Skeletal muscle tissue (tissue), 4 donors: Measurements from ENCODE around the gene PLCE1. TPM values are rescaled to one million over a fixed set of nuclear protein-coding genes. Genes with fewer than 3 reads are reported as not detected.
"Not testable (repeated sequence)": the region's sequence is repeated elsewhere in the genome, so short reads cannot be mapped to it uniquely, and the experiment has no call there.

ENCODE experiments used
- H3K27ac ChIP-seq: one replicate; pipeline ENCODE4 v1.7.0; 2013; ENCODE audit warnings: mild to moderate bottlenecking, low read depth, low read length, inconsistent platforms
- H3K27me3 ChIP-seq, 3 donors: one replicate each; pipeline ENCODE4 v1.7.0; 2013; ENCODE audit warnings: low read length in 3 of 3; ENCODE audit not compliant: control insufficient read depth in 3 of 3, insufficient read depth in 3 of 3
- H3K36me3 ChIP-seq, 3 donors: one replicate each; pipeline ENCODE4 v1.7.0; 2013; ENCODE audit warnings: low read length in 3 of 3; ENCODE audit not compliant: control insufficient read depth in 3 of 3, insufficient read depth in 3 of 3
- H3K4me1 ChIP-seq, 3 donors: one replicate each; pipeline ENCODE4 v1.7.0; 2013; ENCODE audit warnings: low read length in 3 of 3, mild to moderate bottlenecking in 3 of 3; ENCODE audit not compliant: control insufficient read depth in 3 of 3, insufficient read depth in 3 of 3
- H3K4me3 ChIP-seq, 3 donors: one replicate each; pipeline ENCODE4 v1.7.0; 2013; ENCODE audit warnings: low read length in 3 of 3
- H3K9ac ChIP-seq, 3 donors: one replicate each; pipeline ENCODE4 v1.7.0; 2013; ENCODE audit warnings: low read length in 3 of 3, mild to moderate bottlenecking in 3 of 3, moderate library complexity in 2 of 3, low read depth in 1 of 3
- H3K9me3 ChIP-seq, 3 donors: one replicate each; pipeline ENCODE4 v1.7.0; 2013; ENCODE audit warnings: low read length in 3 of 3; ENCODE audit not compliant: control insufficient read depth in 3 of 3
- total RNA-seq: library from RNA; depleted of rRNA; stranded (reverse); fragments of >200 nt; gene quantifications from one replicate; pipeline ENCODE4 v1.2.3, GENCODE V29; 2014
- donor health status: Osteomylitis.

The PLCE1 gene
- total RNA-seq = 29.2 TPM

GRCh38 chr10:93993782-93994437 lies at the start of gene PLCE1:
PLCE1 (plus strand) TSS chr10:93993931; CDS start chr10:94031047, 37,116 bp downstream.
- Histone ChIP-seq H3K27me3 (no peaks in the 10 kb centered on the region), H3K9ac (peak within 1 kb of the TSS; percentile 57 to 76 (median 73)), H3K27ac (peak within 1 kb of the TSS; percentile 70), H3K4me1 (peaks cover 11 to 34% (median 16%) of the 10 kb centered on the region in 3 donors), H3K9me3 (no peaks in the 10 kb centered on the region), H3K4me3 (peak within 1 kb of the TSS; percentile 76 to 77 (median 77)), H3K36me3 (no peaks in the 10 kb centered on the region)

GRCh38 chr10:93945819-93946218 lies 47.9 kb upstream of the PLCE1 start:
- Histone ChIP-seq H3K27me3 (no peaks in the 10 kb centered on the region), H3K4me1 (peaks cover 34 to 44% (median 43%) of the 10 kb centered on the region in 3 donors), H3K9ac (peak overlapping the region in 1 of 3 donors; percentile 5), H3K4me3 (no peak overlapping the region), H3K9me3 (no peaks in the 10 kb centered on the region), H3K36me3 (no peaks in the 10 kb centered on the region), H3K27ac (peak overlapping the region; percentile 9)

DNA sequence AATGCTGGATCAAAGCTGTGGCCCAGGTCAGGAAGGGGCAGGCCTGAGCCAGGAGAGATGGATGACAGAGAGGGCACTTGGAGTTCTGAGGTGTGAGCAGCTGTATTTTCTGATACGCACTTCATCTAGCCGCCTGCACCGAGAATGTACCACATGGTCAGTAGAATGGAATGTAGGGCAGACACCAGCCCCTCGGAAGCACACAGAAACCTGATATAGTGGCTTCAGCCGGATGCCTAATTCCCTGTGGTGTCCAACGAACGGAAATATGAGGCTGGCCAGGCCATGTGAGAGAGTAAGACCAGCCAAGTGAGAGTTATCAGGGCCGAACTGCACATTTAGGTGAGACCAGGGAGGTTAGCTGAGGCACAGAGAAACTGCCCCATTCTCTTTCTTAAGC lies 46.7 kb upstream of the PLCE1 start:
- Histone ChIP-seq H3K4me3 (peak overlapping the region; percentile 30 to 60 (median 39)), H3K9ac (peak overlapping the region; percentile 62 to 75 (median 71)), H3K36me3 (no peaks in the 10 kb centered on the region), H3K4me1 (peaks cover 24 to 37% (median 33%) of the 10 kb centered on the region in 3 donors), H3K9me3 (no peaks in the 10 kb centered on the region), H3K27ac (peak overlapping the region; percentile 93), H3K27me3 (no peaks in the 10 kb centered on the region)

DNA sequence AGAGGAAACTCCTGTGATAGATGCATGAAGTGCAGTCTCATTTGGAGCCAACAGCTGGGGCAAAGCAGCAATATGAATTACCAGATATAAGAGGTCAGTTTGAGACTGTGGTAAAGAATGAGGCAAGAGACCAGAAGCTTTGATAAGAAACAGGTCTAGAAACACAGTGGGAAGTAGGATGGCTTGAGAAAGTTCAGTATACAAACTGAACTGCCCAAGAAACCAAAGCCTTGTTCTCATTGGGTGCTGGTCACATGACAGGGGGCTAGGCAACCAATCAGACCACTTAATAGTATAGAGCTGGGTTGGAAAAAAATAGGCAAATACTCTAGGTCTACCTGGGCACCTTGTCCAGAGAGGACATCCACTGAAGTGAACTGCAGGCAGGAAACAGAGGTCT lies 46.2 kb upstream of the PLCE1 start:
- peak overlapping the region; percentile 30 to 60 (median 39) for H3K4me3 ChIP-seq
- peak overlapping the region; percentile 93 for H3K27ac ChIP-seq
- peaks cover 21 to 32% (median 28%) of the 10 kb centered on the region in 3 donors for H3K4me1 ChIP-seq
- no peaks in the 10 kb centered on the region for H3K9me3 ChIP-seq
- H3K9ac ChIP-seq = peak overlapping the region; percentile 62 to 75 (median 71)
- H3K36me3 ChIP-seq = no peaks in the 10 kb centered on the region
- no peaks in the 10 kb centered on the region for H3K27me3 ChIP-seq

DNA sequence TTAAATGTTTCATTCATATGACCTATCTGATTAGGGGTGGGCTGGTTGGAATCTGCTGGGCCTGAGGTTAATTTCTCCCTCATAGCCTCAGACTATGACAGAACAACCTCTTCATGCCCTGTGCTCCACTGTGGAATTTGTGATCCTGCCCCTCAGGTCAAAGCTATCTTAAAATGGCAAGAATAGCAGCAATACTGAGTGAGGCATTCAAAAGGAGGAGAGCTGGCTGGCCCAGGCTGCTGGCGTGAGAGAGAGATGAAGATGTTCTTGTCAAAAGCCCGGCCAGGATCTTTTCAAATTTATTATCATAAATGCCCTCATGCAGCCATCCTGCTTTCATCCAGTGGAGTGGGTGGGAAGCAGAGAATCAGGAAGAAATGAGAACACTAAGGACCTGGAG lies 41.8 kb upstream of the PLCE1 start:
- Histone ChIP-seq H3K9ac (no peak overlapping the region), H3K4me3 (no peak overlapping the region), H3K27ac (no peak overlapping the region), H3K9me3 (no peaks in the 10 kb centered on the region), H3K4me1 (peaks cover 9 to 13% (median 11%) of the 10 kb centered on the region in 3 donors), H3K36me3 (no peaks in the 10 kb centered on the region), H3K27me3 (no peaks in the 10 kb centered on the region)

DNA sequence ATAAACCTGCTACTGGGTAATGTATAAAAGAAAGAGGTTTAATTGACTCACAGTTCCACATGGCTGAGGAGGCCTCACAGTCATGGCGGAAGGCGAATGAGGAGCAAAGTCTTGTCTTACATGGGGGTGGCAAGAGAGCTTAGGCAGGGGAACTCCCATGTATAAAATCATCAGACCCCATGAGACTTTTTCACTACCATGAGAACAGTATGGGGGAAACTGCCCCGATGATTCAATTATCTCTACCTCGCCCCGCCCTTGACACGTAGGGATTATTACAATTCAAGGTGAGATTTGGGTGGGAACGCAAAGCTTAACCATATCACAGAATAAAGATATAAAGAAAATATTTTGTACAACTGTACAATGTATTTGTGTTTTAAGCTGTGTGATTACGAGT lies 39.4 kb upstream of the PLCE1 start:
- H3K27ac ChIP-seq = no peak overlapping the region
- no peak overlapping the region for H3K4me3 ChIP-seq
- H3K36me3 ChIP-seq = no peaks in the 10 kb centered on the region
- no peaks in the 10 kb centered on the region for H3K27me3 ChIP-seq
- no peak overlapping the region for H3K9ac ChIP-seq
- H3K4me1 ChIP-seq = peaks cover 4 to 8% (median 6%) of the 10 kb centered on the region in 3 donors
- H3K9me3 ChIP-seq = no peaks in the 10 kb centered on the region

GRCh38 chr10:93954726-93955363 lies 38.9 kb upstream of the PLCE1 start:
- H3K36me3 ChIP-seq = no peaks in the 10 kb centered on the region
- no peak overlapping the region for H3K27ac ChIP-seq
- H3K9ac ChIP-seq = no peak overlapping the region
- no peaks in the 10 kb centered on the region for H3K27me3 ChIP-seq
- no peak overlapping the region for H3K4me3 ChIP-seq
- H3K9me3 ChIP-seq = no peaks in the 10 kb centered on the region
- H3K4me1 ChIP-seq = peaks cover 4 to 14% (median 9%) of the 10 kb centered on the region in 3 donors

GRCh38 chr10:93958834-93959233 lies 34.9 kb upstream of the PLCE1 start:
- H3K9ac ChIP-seq = peak overlapping the region in 1 of 3 donors; percentile 33
- no peak overlapping the region for H3K27ac ChIP-seq
- peaks cover 4 to 14% (median 9%) of the 10 kb centered on the region in 3 donors for H3K4me1 ChIP-seq
- no peaks in the 10 kb centered on the region for H3K36me3 ChIP-seq
- H3K4me3 ChIP-seq = peak overlapping the region in 1 of 3 donors; percentile 35
- H3K9me3 ChIP-seq = no peaks in the 10 kb centered on the region
- no peaks in the 10 kb centered on the region for H3K27me3 ChIP-seq

GRCh38 chr10:93960988-93961387 lies 32.7 kb upstream of the PLCE1 start:
- H3K27me3 ChIP-seq, H3K27ac ChIP-seq, H3K4me3 ChIP-seq, H3K36me3 ChIP-seq, H3K9me3 ChIP-seq, H3K9ac ChIP-seq: not testable (repeated sequence)
- peaks cover 5 to 14% (median 9%) of the 10 kb centered on the region in 3 donors for H3K4me1 ChIP-seq

- Histone ChIP-seq H3K9me3 (no peaks in the 10 kb centered on the region), H3K27ac (no peak overlapping the region), H3K27me3 (no peaks in the 10 kb centered on the region), H3K4me1 (peaks cover 6 to 14% (median 9%) of the 10 kb centered on the region in 3 donors), H3K36me3 (no peaks in the 10 kb centered on the region), H3K9ac (no peak overlapping the region), H3K4me3 (no peak overlapping the region)
Measured at GRCh38 chr10:93962973-93963372, 30.8 kb upstream of the PLCE1 start.
